SK-N-MC (cell line): ENCODE measurements around the gene CEP78.
A peak's percentile ranks its signal among the peaks of the same experiment; 100 is the strongest.

Experiments used
- DNase-seq: peaks from one replicate; pipeline ENCODE4 v3.0.0-alpha.2; 2011; ENCODE audit warnings: low read depth, low spot score
- H3K27ac ChIP-seq: fragments of 200-600 bp; sonication (generic); 2 replicates; pipeline ENCODE4 v1.5.1; 2016; ENCODE audit warnings: mixed run types
- H3K36me3 ChIP-seq: fragments of 200-600 bp; sonication (generic); 2 replicates; pipeline ENCODE4 v1.6.1; 2017; ENCODE audit warnings: antibody characterized with exemption, low read length, mixed read lengths; ENCODE audit not compliant: insufficient read depth
- H3K4me3 ChIP-seq: fragments of 200-600 bp; sonication (generic); 2 replicates; pipeline ENCODE4 v1.5.1; 2016
- H3K9ac ChIP-seq: fragments of 200-600 bp; sonication (generic); 2 replicates; pipeline ENCODE4 v1.8.0; 2017; ENCODE audit warnings: mixed run types, mixed read lengths; ENCODE audit not compliant: insufficient read length
- H3K9me3 ChIP-seq: fragments of 200-600 bp; sonication (generic); 2 replicates; pipeline ENCODE4 v1.6.1; 2017; ENCODE audit warnings: low read depth, mild to moderate bottlenecking, antibody characterized with exemption, low read length, moderate library complexity, mixed read lengths
- EZH2 ChIP-seq: fragments of 200-600 bp; sonication (generic); IDR thresholded peaks from one replicate; pipeline ENCODE4 v1.6.1; 2017; ENCODE audit warnings: antibody characterized with exemption
- FOXP2 ChIP-seq: optimal IDR thresholded peaks from 2 replicates; pipeline ENCODE3; 2011; ENCODE audit warnings: mild to moderate bottlenecking, moderate library complexity; ENCODE audit not compliant: insufficient read depth; ENCODE audit errors: extremely low read length, control extremely low read depth
- POLR2AphosphoS5 ChIP-seq: IDR thresholded peaks from 2 replicates; pipeline ENCODE4 v1.6.1; 2012; ENCODE audit warnings: mild to moderate bottlenecking, low read depth, low read length, borderline replicate concordance

Gene CEP78

DNA sequence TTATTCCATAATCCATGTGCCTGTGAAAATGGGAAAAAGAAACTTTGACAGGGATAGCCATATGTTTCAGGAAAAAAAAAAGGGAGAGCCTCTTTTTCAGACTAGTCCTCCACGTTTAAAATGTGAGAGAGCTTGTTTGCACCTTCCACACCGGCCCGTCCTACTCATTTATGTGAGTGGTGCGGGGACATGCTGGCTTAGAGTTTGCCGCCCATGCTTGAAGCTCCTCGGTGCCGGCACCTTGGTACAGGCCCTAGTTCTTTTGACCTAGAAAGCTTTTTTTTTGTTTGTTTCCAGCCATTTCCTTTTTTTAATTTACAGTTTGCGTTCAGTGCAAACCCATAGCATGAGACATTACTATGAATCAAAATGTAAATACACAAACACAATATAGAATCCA is 88.8 kb downstream of the CEP78 start:
- TF ChIP-seq POLR2AphosphoS5 (no peak), FOXP2 (no peak)
- peaks cover 89% of the 10 kb centered on the region for H3K36me3 ChIP-seq
- peak overlapping the region; percentile 36 for H3K9ac ChIP-seq
- no peak for DNase-seq
- peak overlapping the region; percentile 69 for H3K4me3 ChIP-seq
- peak overlapping the region; percentile 96 for H3K27ac ChIP-seq
- no peaks in the 10 kb centered on the region for H3K9me3 ChIP-seq

DNA sequence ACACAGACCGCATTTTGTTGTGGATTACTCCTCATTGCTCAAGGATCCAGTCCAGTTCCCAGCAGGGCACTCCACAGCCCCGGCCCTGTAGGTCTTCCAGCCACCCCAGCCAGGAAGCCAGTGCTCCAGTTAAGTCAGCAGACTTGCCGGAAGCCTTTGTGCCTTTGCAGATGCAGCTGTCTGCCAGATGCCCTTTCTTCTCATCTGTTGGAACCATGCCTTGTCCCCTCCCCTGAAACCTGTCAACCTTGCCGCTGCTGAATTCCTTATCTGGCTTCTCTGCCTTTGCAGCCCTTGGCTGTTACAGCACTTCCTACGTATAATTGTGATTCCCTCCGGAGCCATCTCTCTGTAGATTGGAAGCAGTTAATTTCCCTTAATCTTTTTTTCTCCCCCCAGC is 89.5 kb downstream of the CEP78 start:
- Histone ChIP-seq H3K9ac (peak overlapping the region; percentile 36), H3K36me3 (peaks cover 89% of the 10 kb centered on the region), H3K4me3 (peak overlapping the region; percentile 69), H3K9me3 (no peaks in the 10 kb centered on the region), H3K27ac (peak overlapping the region; percentile 96)
- DNase-seq, result peak; percentile 81
- TF ChIP-seq POLR2AphosphoS5 (0 out of 2 replicates have a peak, but pooled peaks have one; percentile 38), EZH2 (no peak)

DNA sequence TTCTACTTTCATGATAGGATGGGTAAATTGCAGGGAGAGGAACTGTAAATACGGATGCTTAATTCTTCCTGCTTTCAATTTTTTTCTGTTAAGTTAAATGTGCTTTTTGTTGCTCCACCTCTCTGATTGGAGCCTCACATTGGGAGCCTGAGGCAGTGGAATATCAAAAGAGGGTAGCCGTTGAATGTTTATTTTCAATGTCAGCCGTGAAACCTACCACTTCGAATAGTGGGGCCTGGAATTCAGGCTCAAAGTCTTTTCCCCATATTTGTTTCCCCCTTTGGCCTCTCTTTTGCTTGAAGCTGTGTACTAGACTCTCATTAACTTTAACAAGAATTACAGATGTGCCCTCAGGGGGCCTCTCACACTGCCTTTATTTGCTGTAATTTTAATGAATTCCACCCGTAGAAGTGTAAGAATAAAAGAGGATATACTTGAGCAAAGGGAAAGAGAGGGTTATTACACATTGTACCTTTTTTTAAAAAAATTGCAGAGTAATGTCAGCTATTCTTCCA is 90.0 kb downstream of the CEP78 start:
- DNase-seq, result peak; percentile 85
- Histone ChIP-seq H3K36me3 (peaks cover 89% of the 10 kb centered on the region), H3K9ac (no peak overlapping the region), H3K27ac (peak overlapping the region; percentile 96), H3K4me3 (peak overlapping the region; percentile 69), H3K9me3 (no peaks in the 10 kb centered on the region)
- no peak for TF ChIP-seq FOXP2
- TF ChIP-seq POLR2AphosphoS5, result no peak; the same call in 1 of the 2 replicates
- no peak for TF ChIP-seq EZH2

DNA sequence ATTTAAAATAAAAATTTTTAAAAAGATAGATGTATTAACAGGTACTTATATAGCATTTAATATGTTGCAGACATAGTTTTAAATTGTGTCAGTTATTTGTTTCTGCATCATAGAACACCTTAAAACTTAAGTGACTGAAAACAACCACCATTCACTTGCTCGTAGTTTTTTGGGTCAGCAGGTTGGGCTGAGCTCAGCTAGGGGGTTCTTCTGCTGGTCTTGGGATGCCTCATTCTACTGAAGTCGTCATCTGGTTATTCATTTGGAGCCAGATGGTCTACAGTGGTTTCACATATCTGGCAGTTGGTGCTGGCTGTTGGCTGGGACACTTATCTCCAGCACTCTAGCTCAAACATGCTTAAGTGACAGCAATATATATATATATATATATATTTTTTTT is 90.7 kb downstream of the CEP78 start:
- peaks cover 89% of the 10 kb centered on the region for H3K36me3 ChIP-seq
- DNase-seq, result no peak
- TF ChIP-seq FOXP2 (no peak), EZH2 (no peak), POLR2AphosphoS5 (no peak)
- H3K9me3 ChIP-seq, result no peaks in the 10 kb centered on the region
- H3K4me3 ChIP-seq, result peak overlapping the region; percentile 69; the same call in 1 of the 2 replicates
- H3K9ac ChIP-seq, result no peak overlapping the region
- peak overlapping the region; percentile 96; the same call in 1 of the 2 replicates for H3K27ac ChIP-seq
